HUES64 (cell line): ENCODE data around the gene KAT8.
"Not testable (repeated sequence)": the region's sequence is repeated elsewhere in the genome, so short reads cannot be mapped to it uniquely, and the experiment has no call there.

Experiments
- H3K27ac ChIP-seq: 2 replicates; pipeline ENCODE4 v1.7.0; 2013; ENCODE audit warnings: low read depth, low read length, inconsistent platforms
- H3K27me3 ChIP-seq: 2 replicates; pipeline ENCODE4 v1.6.1; 2013; ENCODE audit warnings: mild to moderate bottlenecking, low read length; ENCODE audit not compliant: insufficient read depth
- H3K36me3 ChIP-seq: 2 replicates; pipeline ENCODE4 v1.6.1; 2013; ENCODE audit warnings: mild to moderate bottlenecking, low read length; ENCODE audit not compliant: insufficient read depth
- H3K4me1 ChIP-seq: 2 replicates; pipeline ENCODE4 v1.6.1; 2013; ENCODE audit warnings: mild to moderate bottlenecking, low read length, moderate library complexity; ENCODE audit not compliant: insufficient read depth
- H3K4me3 ChIP-seq: 2 replicates; pipeline ENCODE4 v1.5.1; 2013; ENCODE audit warnings: mild to moderate bottlenecking, low read length, moderate library complexity
- H3K9ac ChIP-seq: 2 replicates; pipeline ENCODE4 v1.6.1; 2013; ENCODE audit warnings: mild to moderate bottlenecking, low read depth, low read length
- H3K9me3 ChIP-seq: 2 replicates; pipeline ENCODE4 v1.6.1; 2013; ENCODE audit warnings: low read depth, low read length; ENCODE audit not compliant: insufficient read depth
- WGBS: fragments of 150-250, 120-280 bp; methylation state at CpG from one replicate; pipeline ENCODE4 v1.1.7; 2013; ENCODE audit warnings: missing lambda C conversion rate; 5-methylcytosine and 5-hydroxymethylcytosine counted together

KAT8 gene

DNA sequence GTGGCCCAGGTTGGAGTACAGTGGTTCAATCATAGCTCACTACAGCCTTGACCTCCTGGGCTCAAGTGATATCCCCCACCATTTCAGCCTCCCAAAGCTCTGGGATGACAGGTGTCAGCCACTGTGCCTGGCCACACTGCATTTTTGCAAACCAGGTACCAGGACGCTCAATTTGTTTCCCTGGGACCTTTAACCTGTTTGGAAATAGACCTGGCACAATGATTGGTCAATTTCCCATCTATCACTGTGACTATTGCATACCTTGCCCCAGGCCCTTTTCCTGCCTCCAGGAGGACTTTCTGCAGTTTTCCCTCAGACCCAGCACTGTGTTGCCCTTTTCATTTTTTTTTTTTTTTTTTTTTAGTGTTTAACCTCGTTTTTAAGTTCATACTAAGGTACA lies 51.4 kb downstream of the KAT8 start:
- Histone ChIP-seq H3K36me3 (no peaks in the 10 kb centered on the region), H3K9me3 (no peaks in the 10 kb centered on the region), H3K9ac (no peak overlapping the region), H3K4me3 (no peak overlapping the region), H3K4me1 (no peaks in the 10 kb centered on the region), H3K27me3 (no peaks in the 10 kb centered on the region), H3K27ac (no peak overlapping the region)
- WGBS: 90% methylated on average over 1 of the region's 2 CpGs

DNA sequence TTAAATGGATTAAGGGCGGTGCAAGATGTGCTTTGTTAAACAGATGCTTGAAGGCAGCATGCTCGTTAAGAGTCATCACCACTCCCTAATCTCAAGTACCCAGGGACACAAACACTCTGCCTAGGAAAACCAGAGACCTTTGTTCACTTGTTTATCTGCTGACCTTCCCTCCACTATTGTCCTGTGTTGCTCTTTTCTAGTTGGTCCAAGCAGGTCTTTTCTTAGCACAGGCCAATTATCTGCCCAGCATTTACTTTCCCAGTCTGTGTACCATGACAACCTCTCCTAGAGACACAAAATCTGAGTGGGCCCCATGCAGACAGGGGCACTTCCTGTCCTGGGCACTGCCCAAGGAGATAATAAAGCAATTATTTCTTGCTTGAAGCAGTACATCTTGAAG lies 52.6 kb downstream of the KAT8 start:
- not testable (repeated sequence) for H3K27me3 ChIP-seq, H3K36me3 ChIP-seq, H3K4me1 ChIP-seq, H3K27ac ChIP-seq, H3K4me3 ChIP-seq, H3K9ac ChIP-seq, H3K9me3 ChIP-seq
- WGBS: no CpG with 5 or more reads among the region's 2 CpGs

DNA sequence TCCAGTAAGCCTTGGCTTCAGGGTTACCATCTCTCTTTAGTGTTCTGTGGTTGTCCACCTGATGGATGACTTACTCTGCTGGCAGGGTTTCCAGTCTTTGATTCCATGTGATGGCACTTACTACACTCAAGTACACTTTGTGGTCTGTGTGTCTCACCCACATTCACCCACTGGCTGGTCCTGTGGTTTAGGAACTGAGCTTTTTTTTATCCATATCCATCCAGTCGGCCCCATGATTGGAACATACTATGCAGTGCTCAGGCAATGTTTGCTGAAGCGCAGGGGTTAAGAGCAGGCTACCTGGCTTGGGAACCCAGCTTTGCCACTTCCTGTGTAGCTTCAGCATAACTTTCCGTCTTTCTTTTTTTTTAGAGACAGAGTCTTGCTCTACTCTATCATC lies 59.7 kb downstream of the KAT8 start:
- Histone ChIP-seq H3K27me3 (no peaks in the 10 kb centered on the region), H3K4me3 (no peak overlapping the region), H3K9me3 (no peaks in the 10 kb centered on the region), H3K27ac (no peak overlapping the region), H3K4me1 (peaks cover 7% of the 10 kb centered on the region), H3K9ac (no peak overlapping the region), H3K36me3 (peaks cover 10% of the 10 kb centered on the region)
- 93% methylated on average over 3 of the region's 3 CpGs for WGBS

DNA sequence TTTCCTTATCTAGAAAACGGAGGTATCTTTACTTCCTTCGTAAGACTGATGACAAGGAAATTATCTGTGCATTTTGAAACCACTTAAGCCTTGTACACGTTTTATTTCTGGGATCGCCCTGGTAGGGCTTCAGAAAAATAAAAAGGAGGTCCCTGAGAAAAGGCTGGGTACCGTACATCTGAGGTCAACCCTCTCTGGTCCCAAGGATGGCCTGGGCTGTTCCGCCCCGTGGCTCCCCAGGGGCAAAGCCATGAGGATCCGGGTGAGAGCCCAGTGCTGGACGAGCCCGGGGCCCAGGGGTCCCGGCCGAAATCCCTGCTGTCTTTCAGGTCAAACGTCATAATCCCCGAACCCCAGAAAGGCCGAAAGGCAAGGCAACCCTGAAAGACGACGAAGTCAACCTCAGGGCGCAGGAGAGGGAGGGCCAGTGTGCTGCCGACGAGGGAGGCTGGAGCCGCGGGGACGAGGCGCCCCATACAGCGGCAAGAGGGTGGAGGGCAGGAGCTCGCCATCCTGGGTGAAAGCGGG lies 61.8 kb downstream of the KAT8 start:
- Histone ChIP-seq H3K27me3 (no peaks in the 10 kb centered on the region), H3K9ac (peak overlapping the region; percentile 99), H3K4me1 (peaks cover 12% of the 10 kb centered on the region), H3K4me3 (peak overlapping the region; percentile 88), H3K9me3 (no peaks in the 10 kb centered on the region), H3K27ac (peak overlapping the region; percentile 96), H3K36me3 (peaks cover 31% of the 10 kb centered on the region)
- 4% methylated on average over 27 of the region's 27 CpGs for WGBS

DNA sequence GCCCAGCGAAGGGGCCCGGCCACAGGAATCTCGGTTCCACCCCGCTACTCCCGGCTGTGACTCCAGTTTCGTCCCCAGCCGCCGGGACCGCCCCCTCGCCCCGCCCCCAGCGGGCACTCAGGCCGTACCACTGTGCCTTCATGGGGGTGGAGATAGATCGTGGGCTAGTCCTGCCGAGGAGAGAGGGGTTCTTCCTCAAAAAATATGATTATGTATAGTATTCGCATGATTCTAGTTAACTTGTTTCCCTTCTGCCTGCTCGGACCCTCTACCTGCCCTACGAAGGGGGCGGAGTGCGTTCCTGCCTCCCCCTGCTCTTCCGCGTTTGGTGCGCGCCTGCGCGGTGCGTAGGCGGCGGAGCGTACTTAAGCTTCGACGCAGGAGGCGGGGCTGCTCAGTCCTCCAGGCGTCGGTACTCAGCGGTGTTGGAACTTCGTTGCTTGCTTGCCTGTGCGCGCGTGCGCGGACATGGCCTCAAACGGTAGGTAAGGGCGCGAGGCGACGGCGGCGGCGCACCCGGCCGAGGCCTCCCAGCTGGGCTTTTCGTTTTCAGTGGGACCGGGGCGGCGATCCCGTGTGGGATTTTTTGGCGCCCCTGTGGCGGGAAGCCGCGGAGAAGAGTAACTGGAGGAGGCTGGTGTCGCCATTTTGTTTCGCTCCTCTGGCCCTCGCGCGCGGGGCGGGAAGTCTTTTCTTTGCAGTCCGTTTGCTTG lies 62.4 kb downstream of the KAT8 start, which contains the start of gene FUS:
Gene FUS (plus strand): TSS at position 393 of the 713 bp plus-strand sequence. CDS start 76 bp downstream, at position 469.
- no peaks in the 10 kb centered on the region for H3K27me3 ChIP-seq
- H3K27ac ChIP-seq: peak within 1 kb of the TSS; percentile 96
- peak within 1 kb of the TSS; percentile 88 for H3K4me3 ChIP-seq
- WGBS: under 1% methylated on average over 69 of the region's 69 CpGs
- no peaks in the 10 kb centered on the region for H3K9me3 ChIP-seq
- H3K4me1 ChIP-seq: peaks cover 12% of the 10 kb centered on the region
- H3K9ac ChIP-seq: peak within 1 kb of the TSS; percentile 99
- H3K36me3 ChIP-seq: peaks cover 37% of the 10 kb centered on the region
